GM19193 (cell line): Measurements from ENCODE around the gene MDH2.

Source experiments
- POLR2A ChIP-seq: IDR thresholded peaks from 4 replicates; pipeline ENCODE4 v1.6.1; 2011; ENCODE audit not compliant: insufficient read depth, insufficient read length; ENCODE audit errors: extremely low read depth

The MDH2 gene

GRCh38 chr7:76037310-76037709 is 10.6 kb upstream of the MDH2 start:
- TF ChIP-seq POLR2A = no peak

GRCh38 chr7:76040126-76040525 is 7.8 kb upstream of the MDH2 start:
- TF ChIP-seq POLR2A = no peak

- TF ChIP-seq POLR2A = no peak
Measured at GRCh38 chr7:76044375-76044865, 3.5 kb upstream of the MDH2 start.

GRCh38 chr7:76047305-76047810 is 548 bp upstream of the MDH2 start:
- TF ChIP-seq POLR2A = no peak

GRCh38 chr7:76048668-76048988 is 722 bp downstream of the MDH2 start:
- TF ChIP-seq POLR2A = no peak

GRCh38 chr7:76049295-76049694 is 1.4 kb downstream of the MDH2 start:
- no peak for TF ChIP-seq POLR2A

GRCh38 chr7:76050545-76050944 is 2.6 kb downstream of the MDH2 start:
- no peak for TF ChIP-seq POLR2A

GRCh38 chr7:76051840-76052239 is 3.9 kb downstream of the MDH2 start:
- no peak for TF ChIP-seq POLR2A

- TF ChIP-seq POLR2A = no peak
Measured at GRCh38 chr7:76053461-76053860, 5.6 kb downstream of the MDH2 start.

GRCh38 chr7:76054123-76055120 is 6.5 kb downstream of the MDH2 start:
- TF ChIP-seq POLR2A = no peak

GRCh38 chr7:76056241-76056640 is 8.3 kb downstream of the MDH2 start:
- TF ChIP-seq POLR2A = no peak

GRCh38 chr7:76057103-76057812 is 9.4 kb downstream of the MDH2 start:
- TF ChIP-seq POLR2A = no peak

- no peak for TF ChIP-seq POLR2A
Measured at GRCh38 chr7:76057813-76058145, 9.9 kb downstream of the MDH2 start.

GRCh38 chr7:76060842-76061241 is 12.9 kb downstream of the MDH2 start:
- TF ChIP-seq POLR2A = no peak

- TF ChIP-seq POLR2A = no peak
Measured at GRCh38 chr7:76062254-76062653, 14.3 kb downstream of the MDH2 start.

- no peak for TF ChIP-seq POLR2A
Measured at GRCh38 chr7:76063114-76063513, 15.2 kb downstream of the MDH2 start.

GRCh38 chr7:76063525-76063924 is 15.6 kb downstream of the MDH2 start:
- TF ChIP-seq POLR2A = no peak
